ENCODE data around the gene PGBD2.

- TF ChIP-seq CTCF (optimal IDR thresholded peaks at IDR 0.05 in 1 of 3, IDR thresholded peaks at IDR 0.05 in 1 of 3, conservative IDR thresholded peaks at IDR 0.05 in 1 of 3; ENCODE audit: extremely low read depth in 1 of 3, insufficient read depth in 2 of 3, low read length in 3 of 3), result no peak
- TF ChIP-seq EZH2 (IDR thresholded peaks at IDR 0.05; ENCODE audit: low read length), result no peak
Measured at GRCh38 chr1:248862998-248863881, 42.8 kb upstream of the PGBD2 start.

Data from keratinocyte (primary cell).